HFF-Myc (cell line): ENCODE data around the gene LSR.

Experiments
- DNase-seq: peaks from one replicate; pipeline ENCODE4 v3.0.0-alpha.2; 2011; ENCODE audit warnings: low read depth; ENCODE audit errors: extremely low read depth
- H3K4me3 ChIP-seq: replicated peaks from 2 replicates; pipeline ENCODE4 v1.5.1; 2011; ENCODE audit warnings: low read depth, mild to moderate bottlenecking, control low read depth, low read length
- TF ChIP-seq, protein P1 (sequence below): IDR thresholded peaks from 2 replicates; pipeline ENCODE4 v1.5.1; 2012; ENCODE audit warnings: mild to moderate bottlenecking, low read depth, low read length, control low read depth; ENCODE audit errors: missing control alignments

LSR gene

GRCh38 chr19:35264268-35265125 lies 15.7 kb downstream of the LSR start:
- H3K4me3 ChIP-seq, result no peak overlapping the region
- DNase-seq, result no peak
- TF ChIP-seq, protein P1, sequence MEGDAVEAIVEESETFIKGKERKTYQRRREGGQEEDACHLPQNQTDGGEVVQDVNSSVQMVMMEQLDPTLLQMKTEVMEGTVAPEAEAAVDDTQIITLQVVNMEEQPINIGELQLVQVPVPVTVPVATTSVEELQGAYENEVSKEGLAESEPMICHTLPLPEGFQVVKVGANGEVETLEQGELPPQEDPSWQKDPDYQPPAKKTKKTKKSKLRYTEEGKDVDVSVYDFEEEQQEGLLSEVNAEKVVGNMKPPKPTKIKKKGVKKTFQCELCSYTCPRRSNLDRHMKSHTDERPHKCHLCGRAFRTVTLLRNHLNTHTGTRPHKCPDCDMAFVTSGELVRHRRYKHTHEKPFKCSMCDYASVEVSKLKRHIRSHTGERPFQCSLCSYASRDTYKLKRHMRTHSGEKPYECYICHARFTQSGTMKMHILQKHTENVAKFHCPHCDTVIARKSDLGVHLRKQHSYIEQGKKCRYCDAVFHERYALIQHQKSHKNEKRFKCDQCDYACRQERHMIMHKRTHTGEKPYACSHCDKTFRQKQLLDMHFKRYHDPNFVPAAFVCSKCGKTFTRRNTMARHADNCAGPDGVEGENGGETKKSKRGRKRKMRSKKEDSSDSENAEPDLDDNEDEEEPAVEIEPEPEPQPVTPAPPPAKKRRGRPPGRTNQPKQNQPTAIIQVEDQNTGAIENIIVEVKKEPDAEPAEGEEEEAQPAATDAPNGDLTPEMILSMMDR, result no peak

DNA sequence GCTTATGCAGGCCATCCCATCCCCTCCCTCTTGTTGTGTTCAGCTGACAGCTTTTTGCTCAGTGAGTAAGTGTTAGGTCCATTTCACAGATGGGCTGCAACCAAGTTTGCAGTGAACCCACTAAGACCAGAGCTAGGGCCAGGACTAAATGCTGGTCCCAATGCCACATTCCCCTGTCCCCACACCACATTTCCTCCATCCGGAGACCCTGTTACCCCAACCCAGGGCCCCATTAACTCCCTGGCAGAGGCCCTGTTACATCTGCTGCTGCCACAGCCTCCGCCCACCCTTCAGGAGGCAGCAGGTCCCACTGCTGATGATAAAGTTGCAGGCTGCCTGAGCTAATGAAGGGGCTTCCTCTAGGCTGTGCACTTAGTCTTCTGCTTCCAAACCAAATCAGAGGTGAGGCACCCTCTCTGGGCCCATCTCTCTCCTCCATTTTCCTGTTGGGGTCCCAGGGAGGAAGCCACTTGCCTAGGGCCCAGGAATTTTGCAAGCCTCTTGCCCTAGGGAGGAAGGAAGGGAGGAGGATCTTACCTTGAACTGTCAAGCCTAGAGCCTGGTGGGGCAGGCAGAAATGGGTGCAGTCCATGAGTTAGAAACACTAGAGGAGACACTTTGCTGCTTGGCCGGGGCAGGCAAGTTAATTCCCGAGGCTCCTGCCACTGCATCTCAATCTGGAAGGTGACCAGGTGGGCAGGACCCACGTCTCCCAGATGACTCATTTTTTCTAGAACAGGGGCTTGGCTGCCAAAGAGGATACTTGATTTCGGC lies 16.5 kb downstream of the LSR start:
- TF ChIP-seq, protein P1, result no peak
- DNase-seq, result no peak
- no peak overlapping the region for H3K4me3 ChIP-seq

GRCh38 chr19:35265900-35266519 lies 17.2 kb downstream of the LSR start:
- TF ChIP-seq, protein P1, result no peak

GRCh38 chr19:35266520-35267352 lies 17.9 kb downstream of the LSR start:
- H3K4me3 ChIP-seq, result peak overlapping the region; percentile 81
- TF ChIP-seq, protein P1, result no peak
- no peak for DNase-seq

More at GRCh38 chr19:35265900-35266519, 17.2 kb downstream of the LSR start:
- no peak for DNase-seq
- no peak overlapping the region for H3K4me3 ChIP-seq

GRCh38 chr19:35267353-35267817 lies 18.6 kb downstream of the LSR start:
- no peak for DNase-seq
- peak overlapping the region; percentile 81 for H3K4me3 ChIP-seq
- TF ChIP-seq, protein P1, result no peak

DNA sequence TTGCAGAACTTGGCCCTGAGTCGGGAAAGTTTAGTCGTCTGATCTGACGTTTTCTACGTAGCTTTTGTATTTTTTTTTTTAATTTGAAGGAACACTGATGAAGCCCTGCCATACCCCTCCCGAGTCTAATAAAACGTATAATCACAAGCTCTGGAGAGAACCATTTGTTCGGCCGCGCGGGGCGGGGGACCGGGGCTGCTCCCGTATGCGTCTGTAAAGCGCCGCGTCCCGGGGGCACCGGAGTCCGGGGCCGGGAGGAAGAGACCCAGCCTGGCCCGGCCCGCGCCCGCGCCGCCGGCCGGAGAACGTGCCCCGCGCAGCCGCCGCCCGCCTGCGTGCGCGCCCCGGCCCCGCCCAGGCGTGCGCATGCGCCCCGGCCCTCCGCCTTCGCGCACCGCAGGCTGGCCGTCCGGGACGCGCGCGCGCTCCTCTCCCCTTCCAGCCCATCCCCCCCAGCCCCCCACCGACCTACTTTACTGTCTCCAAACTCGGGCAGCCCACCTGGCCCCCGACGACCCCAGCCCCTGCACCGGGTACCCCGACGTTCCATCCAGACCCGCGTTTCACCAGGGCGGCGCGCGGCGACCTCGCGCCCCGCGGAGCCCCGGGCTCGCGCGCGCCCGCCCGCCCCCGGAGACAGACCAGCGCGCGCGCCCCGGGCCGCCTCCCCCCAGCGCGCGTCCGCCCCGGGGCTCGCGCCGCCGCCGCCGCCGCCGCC lies 19.2 kb downstream of the LSR start:
- TF ChIP-seq, protein P1, result no peak
- H3K4me3 ChIP-seq, result peak overlapping the region; percentile 81
- no peak for DNase-seq
